ENCODE data around the gene GK2. TPM values are rescaled to one million over a fixed set of nuclear protein-coding genes. Genes with fewer than 3 reads are reported as not detected.

The GK2 gene
- total RNA-seq, 3 donors from 2014 or later (not counting 1 experiment from before 2014, with no cell fraction given), result not detected

DNA sequence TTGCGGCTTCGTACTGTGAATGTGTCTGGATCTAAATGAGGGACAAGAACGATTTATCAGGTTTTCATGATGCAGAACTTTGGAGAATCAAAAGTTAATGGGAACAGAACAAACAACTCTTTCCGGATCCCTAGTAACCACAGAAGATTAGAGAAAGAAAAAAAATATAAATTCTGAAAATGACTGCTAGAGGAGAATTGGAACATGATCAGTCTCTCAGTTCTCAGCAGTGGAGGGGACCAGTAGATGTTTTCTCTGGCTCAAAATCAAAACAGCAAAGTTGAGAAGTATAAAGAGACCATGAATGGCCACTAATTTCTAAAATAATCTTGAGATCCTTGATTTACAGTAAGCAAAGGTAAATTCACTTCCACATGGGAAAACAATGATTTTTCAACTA, 38.1 kb upstream of the GK2 start:
- Mint-ChIP-seq H3K4me3 (no peak overlapping the region), H3K27me3 (ENCODE audit: low read depth in 2 of 2) (no peaks in the 10 kb centered on the region), H3K9me3 (peaks cover 4 to 5% of the 10 kb centered on the region in 2 donors), H3K27ac (no peak overlapping the region), H3K4me1 (no peaks in the 10 kb centered on the region), H3K36me3 (no peaks in the 10 kb centered on the region)
- Histone ChIP-seq H3K4me3 (ENCODE audit: low read length) (no peak overlapping the region), H3K36me3 (ENCODE audit: control insufficient read depth, insufficient read depth, low read length) (no peaks in the 10 kb centered on the region), H3K27ac (ENCODE audit: low read length) (no peak overlapping the region), H3K9me3 (ENCODE audit: control insufficient read depth, insufficient read depth, low read length) (peaks cover 3% of the 10 kb centered on the region), H3K4me1 (ENCODE audit: control insufficient read depth, insufficient read depth, low read length) (no peaks in the 10 kb centered on the region), H3K27me3 (ENCODE audit: control insufficient read depth, insufficient read depth, low read length) (no peaks in the 10 kb centered on the region)
- TF ChIP-seq, protein P1, sequence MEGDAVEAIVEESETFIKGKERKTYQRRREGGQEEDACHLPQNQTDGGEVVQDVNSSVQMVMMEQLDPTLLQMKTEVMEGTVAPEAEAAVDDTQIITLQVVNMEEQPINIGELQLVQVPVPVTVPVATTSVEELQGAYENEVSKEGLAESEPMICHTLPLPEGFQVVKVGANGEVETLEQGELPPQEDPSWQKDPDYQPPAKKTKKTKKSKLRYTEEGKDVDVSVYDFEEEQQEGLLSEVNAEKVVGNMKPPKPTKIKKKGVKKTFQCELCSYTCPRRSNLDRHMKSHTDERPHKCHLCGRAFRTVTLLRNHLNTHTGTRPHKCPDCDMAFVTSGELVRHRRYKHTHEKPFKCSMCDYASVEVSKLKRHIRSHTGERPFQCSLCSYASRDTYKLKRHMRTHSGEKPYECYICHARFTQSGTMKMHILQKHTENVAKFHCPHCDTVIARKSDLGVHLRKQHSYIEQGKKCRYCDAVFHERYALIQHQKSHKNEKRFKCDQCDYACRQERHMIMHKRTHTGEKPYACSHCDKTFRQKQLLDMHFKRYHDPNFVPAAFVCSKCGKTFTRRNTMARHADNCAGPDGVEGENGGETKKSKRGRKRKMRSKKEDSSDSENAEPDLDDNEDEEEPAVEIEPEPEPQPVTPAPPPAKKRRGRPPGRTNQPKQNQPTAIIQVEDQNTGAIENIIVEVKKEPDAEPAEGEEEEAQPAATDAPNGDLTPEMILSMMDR (IDR thresholded peaks at IDR 0.05), result no peak
- WGBS (ENCODE audit: insufficient coverage), result 96% methylated on average over 4 of the region's 4 CpGs
- intact Hi-C loops (cut with micrococcal nuclease), result no loop called here
- no peak for ATAC-seq
- no peak for DNase-seq

DNA sequence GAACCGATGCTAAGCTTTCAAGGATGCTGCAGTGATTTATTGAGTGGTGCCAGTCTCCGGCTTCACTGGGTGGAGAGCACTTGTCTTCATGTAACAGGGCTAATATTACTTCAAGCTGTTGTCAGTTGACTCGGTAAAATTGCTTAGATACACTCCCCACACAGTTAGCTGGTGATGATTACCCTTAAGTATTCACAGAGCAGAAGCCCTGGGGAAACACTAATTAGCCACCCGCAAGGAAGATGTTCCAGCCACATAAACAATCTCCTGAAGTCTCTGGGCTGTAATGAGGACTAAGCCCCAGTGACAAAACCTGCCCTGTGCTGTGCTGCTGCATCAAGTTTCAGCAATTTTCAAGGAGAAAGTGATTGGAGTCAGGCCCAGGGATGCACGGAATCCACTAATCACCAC, 37.3 kb upstream of the GK2 start:
- H3K27me3 ChIP-seq (ENCODE audit: control insufficient read depth, insufficient read depth, low read length), result no peaks in the 10 kb centered on the region

DNA sequence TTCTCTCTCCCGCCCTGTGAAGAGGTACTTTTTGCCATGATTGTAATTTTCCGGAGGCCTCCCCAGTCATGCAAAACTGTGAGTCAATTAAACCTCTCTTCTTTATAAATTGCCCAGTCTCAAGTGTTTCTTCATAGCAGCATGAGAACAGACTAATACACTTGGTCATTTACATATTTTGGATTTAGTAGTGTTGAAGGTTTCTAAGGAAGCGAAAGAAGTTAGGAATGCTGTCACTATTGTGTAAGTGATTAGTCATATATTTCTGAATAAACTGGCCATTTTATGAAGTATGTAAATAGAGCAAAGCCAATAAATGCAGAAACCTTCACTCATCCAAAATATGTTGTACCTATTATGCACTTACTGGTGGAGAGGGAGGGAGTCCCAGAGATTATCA, 34.4 kb upstream of the GK2 start:
- H3K27ac Mint-ChIP-seq, result no peak overlapping the region
- H3K36me3 Mint-ChIP-seq, result no peaks in the 10 kb centered on the region

More for the DNA sequence above, 37.3 kb upstream of the GK2 start:
- whole genome bisulfite sequencing (ENCODE audit: insufficient coverage), result 90% methylated on average over 5 of the region's 5 CpGs
- Histone ChIP-seq H3K36me3 (ENCODE audit: control insufficient read depth, insufficient read depth, low read length) (no peaks in the 10 kb centered on the region), H3K4me1 (ENCODE audit: control insufficient read depth, insufficient read depth, low read length) (no peaks in the 10 kb centered on the region), H3K4me3 (ENCODE audit: low read length) (no peak overlapping the region), H3K9me3 (ENCODE audit: control insufficient read depth, insufficient read depth, low read length) (peaks cover 3% of the 10 kb centered on the region), H3K27ac (ENCODE audit: low read length) (no peak overlapping the region)
- H3K4me3 Mint-ChIP-seq, result no peak overlapping the region
- ATAC-seq, result no peak
- DNase-seq, result no peak
- TF ChIP-seq, protein P1 (IDR thresholded peaks at IDR 0.05), result no peak
- intact Hi-C loops (cut with micrococcal nuclease), result no loop called here
- no peaks in the 10 kb centered on the region for H3K27me3 Mint-ChIP-seq (ENCODE audit: low read depth in 2 of 2)
- H3K4me1 Mint-ChIP-seq, result no peaks in the 10 kb centered on the region
- no peak overlapping the region for H3K27ac Mint-ChIP-seq
- H3K9me3 Mint-ChIP-seq, result peaks cover 7 to 9% of the 10 kb centered on the region in 2 donors
- no peaks in the 10 kb centered on the region for H3K36me3 Mint-ChIP-seq

DNA sequence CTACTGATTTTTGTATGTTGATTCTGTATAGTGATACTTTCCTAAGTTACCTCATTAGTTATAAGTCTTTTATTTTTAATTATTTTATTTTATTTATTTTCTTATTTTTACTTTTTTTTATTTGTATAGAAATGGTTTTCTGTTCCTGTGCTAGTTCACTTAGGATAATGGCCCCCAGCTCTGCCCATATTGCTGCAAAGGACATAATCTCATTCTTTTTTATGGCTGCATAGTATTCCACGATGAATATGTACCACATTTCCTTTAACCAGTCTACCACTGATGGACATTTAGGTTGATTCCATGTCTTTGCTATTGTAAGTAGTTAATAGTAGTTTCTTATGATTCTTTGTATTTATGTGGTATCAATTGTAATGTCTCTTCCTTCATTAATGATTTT, 31.5 kb upstream of the GK2 start:
- Mint-ChIP-seq H3K4me3 (no peak overlapping the region), H3K36me3 (no peaks in the 10 kb centered on the region), H3K27ac (no peak overlapping the region), H3K9me3 (peaks cover 11 to 13% of the 10 kb centered on the region in 2 donors), H3K27me3 (ENCODE audit: low read depth in 2 of 2) (no peaks in the 10 kb centered on the region), H3K4me1 (no peaks in the 10 kb centered on the region)
- no peaks in the 10 kb centered on the region for H3K9me3 ChIP-seq (ENCODE audit: control insufficient read depth, insufficient read depth, low read length)
- H3K4me1 ChIP-seq (ENCODE audit: control insufficient read depth, insufficient read depth, low read length), result no peaks in the 10 kb centered on the region
- H3K27me3 ChIP-seq (ENCODE audit: control insufficient read depth, insufficient read depth, low read length), result no peaks in the 10 kb centered on the region
- no peak for ATAC-seq
- intact Hi-C loops (cut with micrococcal nuclease), result no loop called here
- TF ChIP-seq, protein P1 (IDR thresholded peaks at IDR 0.05), result no peak
- no peak for DNase-seq
- no peaks in the 10 kb centered on the region for H3K36me3 ChIP-seq (ENCODE audit: control insufficient read depth, insufficient read depth, low read length)
- no peak overlapping the region for H3K27ac ChIP-seq (ENCODE audit: low read length)
- H3K4me3 ChIP-seq (ENCODE audit: low read length), result no peak overlapping the region
- WGBS (ENCODE audit: insufficient coverage), result no CpG with 5 or more reads among the region's 1 CpG

More for the DNA sequence above, 34.4 kb upstream of the GK2 start:
- Histone ChIP-seq H3K9me3 (ENCODE audit: control insufficient read depth, insufficient read depth, low read length) (peaks cover 3% of the 10 kb centered on the region), H3K36me3 (ENCODE audit: control insufficient read depth, insufficient read depth, low read length) (no peaks in the 10 kb centered on the region), H3K4me1 (ENCODE audit: control insufficient read depth, insufficient read depth, low read length) (no peaks in the 10 kb centered on the region), H3K27ac (ENCODE audit: low read length) (no peak overlapping the region), H3K4me3 (ENCODE audit: low read length) (no peak overlapping the region), H3K27me3 (ENCODE audit: control insufficient read depth, insufficient read depth, low read length) (no peaks in the 10 kb centered on the region)
- WGBS (ENCODE audit: insufficient coverage), result 95% methylated on average over 2 of the region's 3 CpGs
- TF ChIP-seq, protein P1 (IDR thresholded peaks at IDR 0.05), result no peak
- ATAC-seq (no peak), DNase-seq (no peak)
- intact Hi-C loops (cut with micrococcal nuclease), result no loop called here
- Mint-ChIP-seq H3K4me3 (no peak overlapping the region), H3K27me3 (ENCODE audit: low read depth in 2 of 2) (no peaks in the 10 kb centered on the region), H3K4me1 (no peaks in the 10 kb centered on the region), H3K9me3 (peaks cover 12 to 16% of the 10 kb centered on the region in 2 donors)

All from natural killer cell (primary cell).